Hepatocyte (in vitro differentiated cells): ENCODE measurements around the gene PPP5C. TPM values are rescaled to one million over a fixed set of nuclear protein-coding genes. Genes with fewer than 3 reads are reported as not detected.
"Not testable (repeated sequence)": the region's sequence is repeated elsewhere in the genome, so short reads cannot be mapped to it uniquely, and the experiment has no call there.

Experiments used
- DNase-seq: peaks from one replicate; pipeline ENCODE4 v3.0.0-alpha.2; 2016; ENCODE audit warnings: low spot score
- H2AFZ ChIP-seq: fragments of 200-600 bp; sonication (generic); 2 replicates; pipeline ENCODE4 v1.6.0; 2016; ENCODE audit warnings: antibody characterized with exemption, mild to moderate bottlenecking
- H3K27ac ChIP-seq: fragments of 200-600 bp; sonication (generic); 2 replicates; pipeline ENCODE4 v1.5.1; 2016; ENCODE audit warnings: mild to moderate bottlenecking
- H3K27me3 ChIP-seq: fragments of 200-600 bp; sonication (generic); 2 replicates; pipeline ENCODE4 v1.6.1; 2016
- H3K36me3 ChIP-seq: fragments of 200-600 bp; sonication (generic); replicated peaks from 2 replicates; pipeline ENCODE4 v1.5.1; 2016; ENCODE audit warnings: low read depth; ENCODE audit not compliant: insufficient read depth
- H3K4me1 ChIP-seq: fragments of 200-600 bp; sonication (generic); 2 replicates; pipeline ENCODE4 v1.5.1; 2016; ENCODE audit warnings: mild to moderate bottlenecking, moderate library complexity; ENCODE audit not compliant: insufficient read depth
- H3K4me2 ChIP-seq: fragments of 200-600 bp; sonication (generic); 2 replicates; pipeline ENCODE4 v1.6.0; 2016
- H3K4me3 ChIP-seq: fragments of 200-600 bp; sonication (generic); 2 replicates; pipeline ENCODE4 v1.5.1; 2016; ENCODE audit warnings: mild to moderate bottlenecking
- H3K79me2 ChIP-seq: fragments of 200-600 bp; sonication (generic); 2 replicates; pipeline ENCODE4 v1.6.0; 2017; ENCODE audit warnings: mild to moderate bottlenecking
- H3K9me2 ChIP-seq: fragments of 200-600 bp; sonication (generic); replicated peaks from 2 replicates; pipeline ENCODE4 v1.6.0; 2017; ENCODE audit warnings: mild to moderate bottlenecking; ENCODE audit not compliant: insufficient read depth
- H3K9me3 ChIP-seq: fragments of 200-600 bp; sonication (generic); 2 replicates; pipeline ENCODE4 v1.5.1; 2016; ENCODE audit warnings: low read depth, mild to moderate bottlenecking
- H4K20me1 ChIP-seq: fragments of 200-600 bp; sonication (generic); 2 replicates; pipeline ENCODE4 v1.6.0; 2016; ENCODE audit warnings: mild to moderate bottlenecking; ENCODE audit not compliant: insufficient read depth, poor library complexity, severe bottlenecking
- EZH2 ChIP-seq: fragments of 200-600 bp; sonication (generic); IDR thresholded peaks from 2 replicates; pipeline ENCODE4 v1.6.1; 2016; ENCODE audit warnings: antibody characterized with exemption, mild to moderate bottlenecking, borderline replicate concordance
- EZH2phosphoT487 ChIP-seq: fragments of 200-600 bp; sonication (generic); IDR thresholded peaks from one replicate; pipeline ENCODE4 v1.6.1; 2018; ENCODE audit warnings: antibody characterized with exemption, mild to moderate bottlenecking, low read depth, moderate library complexity; ENCODE audit not compliant: unreplicated experiment, severe bottlenecking
- WGBS: methylation state at CpG from one replicate; pipeline ENCODE4 v1.1.6; 2016; ENCODE audit warnings: low lambda C conversion rate; ENCODE audit errors: missing lambda C conversion rate; 5-methylcytosine and 5-hydroxymethylcytosine counted together
- polyA plus RNA-seq: library from polyadenylated mRNA; unstranded; fragments of >200 nt; fragmentation: Nextera tagmentation; extraction: Ambion mirVana; gene quantifications from 2 replicates; pipeline ENCODE4 v1.2.1, GENCODE V29; 2016
- total RNA-seq: library from RNA; depleted of rRNA; stranded (reverse); fragments of >200 nt; gene quantifications from 2 replicates; pipeline ENCODE4 v1.2.3, GENCODE V29; 2014
- TF ChIP-seq, protein P1 (sequence below): fragments of 200-600 bp; sonication (generic); IDR thresholded peaks from 2 replicates; pipeline ENCODE4 v1.5.1; 2016; ENCODE audit warnings: antibody characterized with exemption, mild to moderate bottlenecking; ENCODE audit not compliant: poor library complexity

Gene PPP5C
- total and polyA plus RNA-seq, 2 experiments from 2014 or later: 51.2 to 68.8 TPM

DNA sequence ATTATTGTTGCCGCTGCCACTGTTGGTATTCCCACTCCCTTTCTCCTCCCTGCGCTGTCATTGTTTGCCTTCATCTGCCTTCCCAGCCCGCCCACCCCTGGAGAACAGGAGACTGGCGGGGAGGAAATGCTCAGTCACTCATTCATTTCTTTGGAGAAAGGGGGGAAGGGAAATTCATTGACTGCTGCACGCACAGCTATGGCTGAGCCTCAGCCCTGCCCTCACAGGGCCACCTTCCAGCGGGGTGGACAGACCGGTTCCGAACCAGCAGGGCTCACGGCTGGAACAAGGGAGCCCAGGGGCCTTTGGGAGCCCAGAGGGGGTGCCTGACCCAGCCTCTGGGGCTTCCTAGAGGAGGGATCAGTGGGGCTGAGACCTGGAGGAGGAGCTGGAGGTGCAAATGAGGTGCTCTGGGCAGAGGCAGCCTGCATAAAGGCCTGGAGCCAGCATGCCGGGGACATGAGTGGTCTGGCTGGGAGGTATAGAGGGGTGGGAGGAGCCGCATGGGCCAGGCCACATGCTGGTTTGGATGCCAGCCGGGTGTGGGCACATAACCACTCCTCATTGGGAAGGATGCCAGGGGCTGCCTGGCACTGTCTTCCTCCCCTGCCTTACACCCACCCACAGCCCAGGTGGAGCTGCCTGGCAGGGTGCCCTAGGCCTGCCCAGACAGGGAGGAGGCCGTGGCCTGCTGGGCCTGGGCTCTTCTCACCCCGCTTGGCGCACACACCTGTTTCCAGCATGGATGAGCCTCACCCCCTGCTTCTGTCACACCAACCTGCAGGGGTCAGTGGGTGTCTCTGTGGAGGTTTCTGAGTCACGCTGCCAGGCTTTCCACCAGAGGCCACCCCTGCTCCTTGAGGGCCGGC lies 26.8 kb downstream of the PPP5C start:
- Histone ChIP-seq H3K4me1 (peaks cover 24% of the 10 kb centered on the region), H3K9me3 (no peaks in the 10 kb centered on the region), H3K79me2 (peaks cover 33% of the 10 kb centered on the region), H3K9me2 (no peaks in the 10 kb centered on the region), H3K4me3 (no peak overlapping the region), H4K20me1 (peaks cover 13% of the 10 kb centered on the region), H3K27ac (peak overlapping the region; percentile 76), H3K27me3 (no peaks in the 10 kb centered on the region), H3K4me2 (peak overlapping the region; percentile 56), H2AFZ (no peak overlapping the region), H3K36me3 (no peaks in the 10 kb centered on the region)
- DNase-seq: peak; percentile 57
- WGBS: 54% methylated on average over 14 of the region's 17 CpGs
- TF ChIP-seq EZH2 (no peak), EZH2phosphoT487 (no peak)
- TF ChIP-seq, protein P1, sequence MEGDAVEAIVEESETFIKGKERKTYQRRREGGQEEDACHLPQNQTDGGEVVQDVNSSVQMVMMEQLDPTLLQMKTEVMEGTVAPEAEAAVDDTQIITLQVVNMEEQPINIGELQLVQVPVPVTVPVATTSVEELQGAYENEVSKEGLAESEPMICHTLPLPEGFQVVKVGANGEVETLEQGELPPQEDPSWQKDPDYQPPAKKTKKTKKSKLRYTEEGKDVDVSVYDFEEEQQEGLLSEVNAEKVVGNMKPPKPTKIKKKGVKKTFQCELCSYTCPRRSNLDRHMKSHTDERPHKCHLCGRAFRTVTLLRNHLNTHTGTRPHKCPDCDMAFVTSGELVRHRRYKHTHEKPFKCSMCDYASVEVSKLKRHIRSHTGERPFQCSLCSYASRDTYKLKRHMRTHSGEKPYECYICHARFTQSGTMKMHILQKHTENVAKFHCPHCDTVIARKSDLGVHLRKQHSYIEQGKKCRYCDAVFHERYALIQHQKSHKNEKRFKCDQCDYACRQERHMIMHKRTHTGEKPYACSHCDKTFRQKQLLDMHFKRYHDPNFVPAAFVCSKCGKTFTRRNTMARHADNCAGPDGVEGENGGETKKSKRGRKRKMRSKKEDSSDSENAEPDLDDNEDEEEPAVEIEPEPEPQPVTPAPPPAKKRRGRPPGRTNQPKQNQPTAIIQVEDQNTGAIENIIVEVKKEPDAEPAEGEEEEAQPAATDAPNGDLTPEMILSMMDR: no peak

DNA sequence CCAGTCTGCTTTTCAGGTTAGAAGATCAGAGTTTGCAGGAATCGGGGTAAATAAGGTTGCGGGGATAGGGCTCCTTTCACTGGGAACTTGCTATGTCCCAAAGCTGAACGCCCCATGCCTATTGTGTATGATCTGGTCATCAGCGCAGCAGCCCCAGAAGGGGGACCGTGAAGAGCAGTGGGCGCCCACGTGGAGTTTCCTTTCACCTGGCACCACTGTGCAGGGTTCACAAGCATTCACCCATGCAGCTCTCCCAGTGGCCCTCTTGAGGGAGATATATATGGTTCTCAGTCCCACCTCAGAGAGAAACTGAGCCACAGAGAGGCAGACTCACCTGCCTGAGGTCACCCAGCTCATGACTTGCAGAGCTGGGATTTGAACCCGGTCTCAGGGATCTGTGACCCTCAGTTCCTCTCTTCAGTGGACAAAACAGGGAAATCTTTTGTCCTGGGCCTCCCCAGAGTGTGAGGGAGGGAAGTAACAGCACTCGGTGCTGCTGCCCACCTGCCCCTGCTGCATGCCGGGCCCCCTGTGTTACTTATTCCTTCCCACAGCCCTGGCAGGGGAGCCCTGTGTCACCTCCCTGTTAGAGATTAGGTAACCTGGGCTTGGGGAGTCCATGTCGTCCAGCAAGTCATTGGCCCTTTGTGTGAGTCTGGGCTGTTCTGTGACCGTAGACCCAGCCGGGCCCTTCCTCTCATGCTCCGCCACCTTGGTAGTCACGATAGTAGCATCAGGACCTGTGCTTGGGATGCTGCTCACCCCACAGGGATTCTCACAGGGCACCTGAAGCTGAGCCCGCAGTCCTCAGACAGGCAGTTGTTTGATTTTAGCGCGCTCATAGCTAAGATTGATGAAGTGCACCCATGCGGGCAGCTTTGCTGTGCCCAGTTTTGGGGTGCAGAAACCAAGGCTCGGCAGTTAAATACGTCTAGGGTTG lies 27.9 kb downstream of the PPP5C start:
- Histone ChIP-seq H3K79me2 (peaks cover 33% of the 10 kb centered on the region), H3K36me3 (no peaks in the 10 kb centered on the region), H3K4me1 (peaks cover 24% of the 10 kb centered on the region), H3K9me3 (no peaks in the 10 kb centered on the region), H4K20me1 (peaks cover 13% of the 10 kb centered on the region), H3K27me3 (no peaks in the 10 kb centered on the region), H3K4me3 (no peak overlapping the region), H2AFZ (no peak overlapping the region), H3K9me2 (no peaks in the 10 kb centered on the region), H3K27ac (no peak overlapping the region), H3K4me2 (no peak overlapping the region)
- TF ChIP-seq, protein P1: no peak
- TF ChIP-seq EZH2phosphoT487: no peak
- TF ChIP-seq EZH2: no peak
- 89% methylated on average over 18 of the region's 21 CpGs for WGBS
- DNase-seq: peak; percentile 3

DNA sequence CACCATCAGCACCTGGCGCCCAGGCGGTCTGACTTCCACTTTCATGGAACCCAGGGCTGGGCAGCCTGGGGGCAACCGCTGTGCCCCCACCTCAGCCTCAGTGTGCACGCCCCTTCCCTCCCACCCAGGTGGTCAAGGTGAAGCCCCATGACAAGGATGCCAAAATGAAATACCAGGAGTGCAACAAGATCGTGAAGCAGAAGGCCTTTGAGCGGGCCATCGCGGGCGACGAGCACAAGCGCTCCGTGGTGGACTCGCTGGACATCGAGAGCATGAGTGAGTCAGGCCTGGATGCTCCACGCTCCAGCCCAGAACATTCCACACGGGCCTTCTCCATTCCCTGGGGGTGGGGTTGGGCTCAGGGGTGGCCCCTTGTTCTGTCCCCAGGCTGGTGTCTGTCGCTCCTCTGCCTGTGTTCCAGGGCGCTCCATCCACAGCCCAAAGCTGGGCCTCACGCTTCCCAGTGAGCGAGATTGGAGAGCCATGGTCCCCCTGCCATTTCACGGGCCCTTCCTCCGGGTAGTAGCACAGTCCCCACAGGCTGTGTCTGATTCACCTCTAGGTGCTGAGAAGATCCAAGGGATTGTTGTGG lies 28.7 kb downstream of the PPP5C start:
- not testable (repeated sequence) for H2AFZ ChIP-seq, H3K36me3 ChIP-seq, H3K9me3 ChIP-seq, H3K4me2 ChIP-seq, H3K27me3 ChIP-seq, H3K9me2 ChIP-seq, H3K4me3 ChIP-seq, DNase-seq, H3K27ac ChIP-seq, H4K20me1 ChIP-seq
- WGBS: 97% methylated on average over 22 of the region's 22 CpGs
- Histone ChIP-seq H3K4me1 (peaks cover 24% of the 10 kb centered on the region), H3K79me2 (peaks cover 37% of the 10 kb centered on the region)
